Activated naive CD4-positive, alpha-beta T cell treated with anti-CD3 and anti-CD28 coated beads, Interleukin-2, amount 50 U/mL, for 24 hours (primary cell): ENCODE results near the gene TLE3.

Experiments used
- H3K27ac Mint-ChIP-seq: one replicate; pipeline ENCODE4 v1.8.0; 2021; ENCODE audit warnings: mild to moderate bottlenecking, mixed read lengths
- H3K27me3 Mint-ChIP-seq: one replicate; pipeline ENCODE4 v1.8.0; 2021; ENCODE audit warnings: mixed read lengths
- H3K36me3 Mint-ChIP-seq: one replicate; pipeline ENCODE4 v1.8.0; 2021; ENCODE audit warnings: mixed read lengths
- H3K4me1 Mint-ChIP-seq: one replicate; pipeline ENCODE4 v1.8.0; 2021; ENCODE audit warnings: mixed read lengths
- H3K4me3 Mint-ChIP-seq: one replicate; pipeline ENCODE4 v1.8.0; 2021; ENCODE audit warnings: mild to moderate bottlenecking, mixed read lengths
- H3K9me3 Mint-ChIP-seq: one replicate; pipeline ENCODE4 v1.8.0; 2021; ENCODE audit warnings: mixed read lengths

TLE3 gene

GRCh38 chr15:70096215-70097062 is 1.3 kb downstream of the TLE3 start:
- Mint-ChIP-seq H3K27me3 (no peaks in the 10 kb centered on the region), H3K4me1 (peaks cover 51% of the 10 kb centered on the region), H3K27ac (peak overlapping the region; percentile 97), H3K9me3 (no peaks in the 10 kb centered on the region), H3K36me3 (peaks cover 10% of the 10 kb centered on the region), H3K4me3 (peak overlapping the region; percentile 98)

- Mint-ChIP-seq H3K36me3 (peaks cover 10% of the 10 kb centered on the region), H3K4me1 (peaks cover 56% of the 10 kb centered on the region), H3K4me3 (peak overlapping the region; percentile 98), H3K9me3 (no peaks in the 10 kb centered on the region), H3K27me3 (no peaks in the 10 kb centered on the region), H3K27ac (peak overlapping the region; percentile 97)
These were observed 2.1 kb downstream of the TLE3 start for GRCh38 chr15:70095408-70096214.

- no peaks in the 10 kb centered on the region for H3K27me3 Mint-ChIP-seq
- H3K4me3 Mint-ChIP-seq = peak overlapping the region; percentile 98
- peak overlapping the region; percentile 71 for H3K27ac Mint-ChIP-seq
- H3K4me1 Mint-ChIP-seq = peaks cover 59% of the 10 kb centered on the region
- no peaks in the 10 kb centered on the region for H3K9me3 Mint-ChIP-seq
- peaks cover 13% of the 10 kb centered on the region for H3K36me3 Mint-ChIP-seq
These were observed 2.9 kb downstream of the TLE3 start for GRCh38 chr15:70094690-70095311.

GRCh38 chr15:70093481-70094319 is 4.0 kb downstream of the TLE3 start:
- Mint-ChIP-seq H3K4me3 (peak overlapping the region; percentile 98), H3K27me3 (no peaks in the 10 kb centered on the region), H3K9me3 (no peaks in the 10 kb centered on the region), H3K36me3 (peaks cover 16% of the 10 kb centered on the region), H3K27ac (peak overlapping the region; percentile 72), H3K4me1 (peaks cover 67% of the 10 kb centered on the region)

GRCh38 chr15:70093070-70093469 is 4.6 kb downstream of the TLE3 start:
- Mint-ChIP-seq H3K27ac (no peak overlapping the region), H3K4me3 (peak overlapping the region; percentile 98), H3K27me3 (no peaks in the 10 kb centered on the region), H3K4me1 (peaks cover 69% of the 10 kb centered on the region), H3K36me3 (peaks cover 18% of the 10 kb centered on the region), H3K9me3 (no peaks in the 10 kb centered on the region)

GRCh38 chr15:70092464-70093027 is 5.2 kb downstream of the TLE3 start:
- no peaks in the 10 kb centered on the region for H3K9me3 Mint-ChIP-seq
- H3K4me1 Mint-ChIP-seq = peaks cover 74% of the 10 kb centered on the region
- H3K27ac Mint-ChIP-seq = peak overlapping the region; percentile 71
- no peaks in the 10 kb centered on the region for H3K27me3 Mint-ChIP-seq
- H3K4me3 Mint-ChIP-seq = peak overlapping the region; percentile 98
- peaks cover 18% of the 10 kb centered on the region for H3K36me3 Mint-ChIP-seq

- H3K4me3 Mint-ChIP-seq = peak overlapping the region; percentile 98
- no peaks in the 10 kb centered on the region for H3K9me3 Mint-ChIP-seq
- H3K36me3 Mint-ChIP-seq = peaks cover 22% of the 10 kb centered on the region
- H3K27ac Mint-ChIP-seq = no peak overlapping the region
- peaks cover 80% of the 10 kb centered on the region for H3K4me1 Mint-ChIP-seq
- H3K27me3 Mint-ChIP-seq = no peaks in the 10 kb centered on the region
These were observed 5.8 kb downstream of the TLE3 start for GRCh38 chr15:70091726-70092463.

- Mint-ChIP-seq H3K4me3 (peak overlapping the region; percentile 11), H3K27ac (no peak overlapping the region), H3K36me3 (peaks cover 29% of the 10 kb centered on the region), H3K4me1 (peaks cover 93% of the 10 kb centered on the region), H3K9me3 (no peaks in the 10 kb centered on the region), H3K27me3 (no peaks in the 10 kb centered on the region)
These were observed 7.1 kb downstream of the TLE3 start for GRCh38 chr15:70090436-70091296.

GRCh38 chr15:70089692-70089971 is 8.1 kb downstream of the TLE3 start:
- no peak overlapping the region for H3K4me3 Mint-ChIP-seq
- H3K27me3 Mint-ChIP-seq = no peaks in the 10 kb centered on the region
- no peaks in the 10 kb centered on the region for H3K9me3 Mint-ChIP-seq
- H3K4me1 Mint-ChIP-seq = peaks cover 99% of the 10 kb centered on the region
- H3K36me3 Mint-ChIP-seq = peaks cover 30% of the 10 kb centered on the region
- H3K27ac Mint-ChIP-seq = no peak overlapping the region

GRCh38 chr15:70088887-70089691 is 8.6 kb downstream of the TLE3 start:
- H3K27ac Mint-ChIP-seq = no peak overlapping the region
- no peak overlapping the region for H3K4me3 Mint-ChIP-seq
- peaks cover 99% of the 10 kb centered on the region for H3K4me1 Mint-ChIP-seq
- H3K9me3 Mint-ChIP-seq = no peaks in the 10 kb centered on the region
- no peaks in the 10 kb centered on the region for H3K27me3 Mint-ChIP-seq
- peaks cover 29% of the 10 kb centered on the region for H3K36me3 Mint-ChIP-seq

- Mint-ChIP-seq H3K9me3 (no peaks in the 10 kb centered on the region), H3K27me3 (no peaks in the 10 kb centered on the region), H3K27ac (no peak overlapping the region), H3K4me3 (no peak overlapping the region), H3K36me3 (peaks cover 29% of the 10 kb centered on the region), H3K4me1 (peaks cover 99% of the 10 kb centered on the region)
These were observed 9.3 kb downstream of the TLE3 start for GRCh38 chr15:70088455-70088854.

GRCh38 chr15:70087708-70088352 is 9.9 kb downstream of the TLE3 start:
- Mint-ChIP-seq H3K4me1 (peaks cover 98% of the 10 kb centered on the region), H3K36me3 (peaks cover 29% of the 10 kb centered on the region), H3K27ac (no peak overlapping the region), H3K9me3 (no peaks in the 10 kb centered on the region), H3K27me3 (no peaks in the 10 kb centered on the region), H3K4me3 (peak overlapping the region; percentile 5)

- peaks cover 25% of the 10 kb centered on the region for H3K36me3 Mint-ChIP-seq
- no peaks in the 10 kb centered on the region for H3K27me3 Mint-ChIP-seq
- peaks cover 88% of the 10 kb centered on the region for H3K4me1 Mint-ChIP-seq
- peak overlapping the region; percentile 42 for H3K4me3 Mint-ChIP-seq
- H3K9me3 Mint-ChIP-seq = no peaks in the 10 kb centered on the region
- peak overlapping the region; percentile 80 for H3K27ac Mint-ChIP-seq
These were observed 11.1 kb downstream of the TLE3 start for GRCh38 chr15:70086636-70087035.
